Measurements from ENCODE around the gene OCLN.

DNA sequence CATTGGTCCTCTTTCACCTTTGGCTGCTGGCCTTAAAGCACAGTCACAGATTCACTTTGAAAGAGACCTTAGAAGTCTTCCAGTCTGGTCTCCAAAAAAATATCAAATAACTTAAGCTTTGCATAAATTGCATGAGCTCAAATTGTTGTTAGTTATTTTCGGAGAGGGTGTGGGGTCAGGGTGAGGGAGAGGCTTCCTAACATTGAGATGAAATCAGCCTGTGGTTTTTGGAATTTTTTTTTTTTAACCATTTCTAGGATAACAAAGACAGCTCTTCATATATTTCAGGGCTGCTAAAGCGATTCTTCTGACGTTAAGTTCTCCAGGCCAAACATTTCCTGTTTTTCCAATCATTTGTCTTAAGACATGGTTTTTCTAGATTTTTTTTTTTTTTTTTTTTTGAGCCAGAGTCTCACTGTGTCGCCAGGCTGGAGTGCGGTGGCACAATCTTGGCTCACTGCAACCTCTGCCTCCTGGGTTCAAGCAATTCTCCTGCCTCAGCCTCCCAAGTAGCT is 4.5 kb downstream of the OCLN start:
- TF ChIP-seq, protein P1, sequence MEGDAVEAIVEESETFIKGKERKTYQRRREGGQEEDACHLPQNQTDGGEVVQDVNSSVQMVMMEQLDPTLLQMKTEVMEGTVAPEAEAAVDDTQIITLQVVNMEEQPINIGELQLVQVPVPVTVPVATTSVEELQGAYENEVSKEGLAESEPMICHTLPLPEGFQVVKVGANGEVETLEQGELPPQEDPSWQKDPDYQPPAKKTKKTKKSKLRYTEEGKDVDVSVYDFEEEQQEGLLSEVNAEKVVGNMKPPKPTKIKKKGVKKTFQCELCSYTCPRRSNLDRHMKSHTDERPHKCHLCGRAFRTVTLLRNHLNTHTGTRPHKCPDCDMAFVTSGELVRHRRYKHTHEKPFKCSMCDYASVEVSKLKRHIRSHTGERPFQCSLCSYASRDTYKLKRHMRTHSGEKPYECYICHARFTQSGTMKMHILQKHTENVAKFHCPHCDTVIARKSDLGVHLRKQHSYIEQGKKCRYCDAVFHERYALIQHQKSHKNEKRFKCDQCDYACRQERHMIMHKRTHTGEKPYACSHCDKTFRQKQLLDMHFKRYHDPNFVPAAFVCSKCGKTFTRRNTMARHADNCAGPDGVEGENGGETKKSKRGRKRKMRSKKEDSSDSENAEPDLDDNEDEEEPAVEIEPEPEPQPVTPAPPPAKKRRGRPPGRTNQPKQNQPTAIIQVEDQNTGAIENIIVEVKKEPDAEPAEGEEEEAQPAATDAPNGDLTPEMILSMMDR (IDR thresholded peaks at IDR 0.05 in 2 of 3, conservative IDR thresholded peaks at IDR 0.05 in 1 of 3; ENCODE audit: borderline replicate concordance in 1 of 3, insufficient read depth in 1 of 3, low read depth in 2 of 3, low read length in 2 of 3), result no peak
- TF ChIP-seq JUND (IDR thresholded peaks at IDR 0.05) (no peak), POLR2A (IDR thresholded peaks at IDR 0.05; ENCODE audit: borderline replicate concordance, extremely low read depth, insufficient read depth, insufficient read length) (no peak), POLR2AphosphoS5 (IDR thresholded peaks at IDR 0.05; ENCODE audit: low read depth, low read length) (no peak), SP1 (IDR thresholded peaks at IDR 0.05; ENCODE audit: low read depth) (no peak), EZH2 (IDR thresholded peaks at IDR 0.05) (no peak), EZH2phosphoT487 (IDR thresholded peaks at IDR 0.05; ENCODE audit: borderline replicate concordance) (no peak), SRF (IDR thresholded peaks at IDR 0.05; ENCODE audit: low read depth) (no peak), YY1 (IDR thresholded peaks at IDR 0.05; ENCODE audit: extremely low read depth, insufficient replicate concordance, low read depth, low read length) (no peak), RAD21 (IDR thresholded peaks at IDR 0.05; ENCODE audit: low read depth) (no peak)
- TF ChIP-seq, protein P2, sequence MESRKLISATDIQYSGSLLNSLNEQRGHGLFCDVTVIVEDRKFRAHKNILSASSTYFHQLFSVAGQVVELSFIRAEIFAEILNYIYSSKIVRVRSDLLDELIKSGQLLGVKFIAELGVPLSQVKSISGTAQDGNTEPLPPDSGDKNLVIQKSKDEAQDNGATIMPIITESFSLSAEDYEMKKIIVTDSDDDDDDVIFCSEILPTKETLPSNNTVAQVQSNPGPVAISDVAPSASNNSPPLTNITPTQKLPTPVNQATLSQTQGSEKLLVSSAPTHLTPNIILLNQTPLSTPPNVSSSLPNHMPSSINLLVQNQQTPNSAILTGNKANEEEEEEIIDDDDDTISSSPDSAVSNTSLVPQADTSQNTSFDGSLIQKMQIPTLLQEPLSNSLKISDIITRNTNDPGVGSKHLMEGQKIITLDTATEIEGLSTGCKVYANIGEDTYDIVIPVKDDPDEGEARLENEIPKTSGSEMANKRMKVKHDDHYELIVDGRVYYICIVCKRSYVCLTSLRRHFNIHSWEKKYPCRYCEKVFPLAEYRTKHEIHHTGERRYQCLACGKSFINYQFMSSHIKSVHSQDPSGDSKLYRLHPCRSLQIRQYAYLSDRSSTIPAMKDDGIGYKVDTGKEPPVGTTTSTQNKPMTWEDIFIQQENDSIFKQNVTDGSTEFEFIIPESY (IDR thresholded peaks at IDR 0.05; ENCODE audit: extremely low read depth, insufficient replicate concordance, low read length), result no peak
- TF ChIP-seq, protein P3, sequence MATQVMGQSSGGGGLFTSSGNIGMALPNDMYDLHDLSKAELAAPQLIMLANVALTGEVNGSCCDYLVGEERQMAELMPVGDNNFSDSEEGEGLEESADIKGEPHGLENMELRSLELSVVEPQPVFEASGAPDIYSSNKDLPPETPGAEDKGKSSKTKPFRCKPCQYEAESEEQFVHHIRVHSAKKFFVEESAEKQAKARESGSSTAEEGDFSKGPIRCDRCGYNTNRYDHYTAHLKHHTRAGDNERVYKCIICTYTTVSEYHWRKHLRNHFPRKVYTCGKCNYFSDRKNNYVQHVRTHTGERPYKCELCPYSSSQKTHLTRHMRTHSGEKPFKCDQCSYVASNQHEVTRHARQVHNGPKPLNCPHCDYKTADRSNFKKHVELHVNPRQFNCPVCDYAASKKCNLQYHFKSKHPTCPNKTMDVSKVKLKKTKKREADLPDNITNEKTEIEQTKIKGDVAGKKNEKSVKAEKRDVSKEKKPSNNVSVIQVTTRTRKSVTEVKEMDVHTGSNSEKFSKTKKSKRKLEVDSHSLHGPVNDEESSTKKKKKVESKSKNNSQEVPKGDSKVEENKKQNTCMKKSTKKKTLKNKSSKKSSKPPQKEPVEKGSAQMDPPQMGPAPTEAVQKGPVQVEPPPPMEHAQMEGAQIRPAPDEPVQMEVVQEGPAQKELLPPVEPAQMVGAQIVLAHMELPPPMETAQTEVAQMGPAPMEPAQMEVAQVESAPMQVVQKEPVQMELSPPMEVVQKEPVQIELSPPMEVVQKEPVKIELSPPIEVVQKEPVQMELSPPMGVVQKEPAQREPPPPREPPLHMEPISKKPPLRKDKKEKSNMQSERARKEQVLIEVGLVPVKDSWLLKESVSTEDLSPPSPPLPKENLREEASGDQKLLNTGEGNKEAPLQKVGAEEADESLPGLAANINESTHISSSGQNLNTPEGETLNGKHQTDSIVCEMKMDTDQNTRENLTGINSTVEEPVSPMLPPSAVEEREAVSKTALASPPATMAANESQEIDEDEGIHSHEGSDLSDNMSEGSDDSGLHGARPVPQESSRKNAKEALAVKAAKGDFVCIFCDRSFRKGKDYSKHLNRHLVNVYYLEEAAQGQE (IDR thresholded peaks at IDR 0.05; ENCODE audit: low read depth), result no peak
- TF ChIP-seq, protein P4, sequence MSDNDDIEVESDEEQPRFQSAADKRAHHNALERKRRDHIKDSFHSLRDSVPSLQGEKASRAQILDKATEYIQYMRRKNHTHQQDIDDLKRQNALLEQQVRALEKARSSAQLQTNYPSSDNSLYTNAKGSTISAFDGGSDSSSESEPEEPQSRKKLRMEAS (IDR thresholded peaks at IDR 0.05), result no peak
